ENCODE data around the gene TANGO6. TPM values are rescaled to one million over a fixed set of nuclear protein-coding genes. Genes with fewer than 3 reads are reported as not detected.

The TANGO6 gene
- total and polyA plus RNA-seq, 3 donors from 2014 or later = 23.1 to 41.3 (median 39.4) TPM

DNA sequence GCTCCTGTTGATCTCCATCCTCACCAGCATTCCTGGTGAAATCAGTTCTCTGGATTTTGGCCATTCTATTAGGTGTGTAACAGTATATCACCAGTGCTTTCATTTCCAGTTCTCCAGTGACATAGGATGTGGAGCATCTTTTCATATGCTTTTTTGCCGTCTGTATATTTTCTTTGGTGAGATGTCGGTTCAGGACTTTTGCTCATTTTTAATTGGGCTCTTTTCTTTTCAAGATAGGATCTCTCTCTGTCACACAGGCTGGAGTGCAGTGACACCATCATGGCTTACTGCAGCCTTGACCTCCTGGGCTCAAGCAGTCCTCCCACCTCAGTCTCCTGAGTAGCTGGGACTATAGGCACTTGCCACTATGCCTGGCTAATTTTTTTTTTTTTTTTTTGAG lies 74.2 kb downstream of the TANGO6 start:
- Histone ChIP-seq H3K9me3 (no peaks in the 10 kb centered on the region), H3K27me3 (no peaks in the 10 kb centered on the region), H3K27ac (no peak overlapping the region), H3K36me3 (ENCODE audit: low read depth, missing control alignments) (no peaks in the 10 kb centered on the region), H3K4me1 (no peaks in the 10 kb centered on the region), H3K4me3 (no peak overlapping the region)
- intact Hi-C loops (cut with DNase I; ENCODE audit: low total_unique reads) = no loop called here
- no peak for DNase-seq
- TF ChIP-seq, protein P1, sequence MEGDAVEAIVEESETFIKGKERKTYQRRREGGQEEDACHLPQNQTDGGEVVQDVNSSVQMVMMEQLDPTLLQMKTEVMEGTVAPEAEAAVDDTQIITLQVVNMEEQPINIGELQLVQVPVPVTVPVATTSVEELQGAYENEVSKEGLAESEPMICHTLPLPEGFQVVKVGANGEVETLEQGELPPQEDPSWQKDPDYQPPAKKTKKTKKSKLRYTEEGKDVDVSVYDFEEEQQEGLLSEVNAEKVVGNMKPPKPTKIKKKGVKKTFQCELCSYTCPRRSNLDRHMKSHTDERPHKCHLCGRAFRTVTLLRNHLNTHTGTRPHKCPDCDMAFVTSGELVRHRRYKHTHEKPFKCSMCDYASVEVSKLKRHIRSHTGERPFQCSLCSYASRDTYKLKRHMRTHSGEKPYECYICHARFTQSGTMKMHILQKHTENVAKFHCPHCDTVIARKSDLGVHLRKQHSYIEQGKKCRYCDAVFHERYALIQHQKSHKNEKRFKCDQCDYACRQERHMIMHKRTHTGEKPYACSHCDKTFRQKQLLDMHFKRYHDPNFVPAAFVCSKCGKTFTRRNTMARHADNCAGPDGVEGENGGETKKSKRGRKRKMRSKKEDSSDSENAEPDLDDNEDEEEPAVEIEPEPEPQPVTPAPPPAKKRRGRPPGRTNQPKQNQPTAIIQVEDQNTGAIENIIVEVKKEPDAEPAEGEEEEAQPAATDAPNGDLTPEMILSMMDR (IDR thresholded peaks at IDR 0.05) = no peak
- TF ChIP-seq POLR2A (IDR thresholded peaks at IDR 0.05) = no peak
- 86 to 98% methylated on average over 2 of the region's 2 CpGs for whole genome bisulfite sequencing, 2 donors

DNA sequence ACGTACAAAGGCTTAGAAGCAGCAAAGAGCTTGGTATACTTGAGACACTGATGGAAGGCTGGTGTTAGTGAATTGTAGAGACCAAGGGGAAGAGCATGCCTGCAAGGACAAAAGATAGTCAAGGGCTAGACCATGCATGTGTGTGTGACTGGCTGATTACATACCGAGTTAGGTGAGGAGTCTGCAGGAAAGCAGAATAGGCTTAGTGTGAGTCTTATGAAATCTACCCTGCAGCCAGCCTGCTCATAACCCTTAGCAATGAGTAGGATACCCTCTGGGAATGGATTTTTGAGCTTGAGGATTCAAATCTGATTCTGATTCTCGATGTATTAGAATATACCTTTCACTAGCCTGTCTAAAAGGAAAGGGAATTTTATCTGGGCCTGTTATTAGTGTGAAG lies 77.0 kb downstream of the TANGO6 start:
- TF ChIP-seq, protein P1 (IDR thresholded peaks at IDR 0.05) = no peak
- TF ChIP-seq POLR2A (IDR thresholded peaks at IDR 0.05) = no peak
- intact Hi-C loops (cut with DNase I; ENCODE audit: low total_unique reads) = no loop called here
- Histone ChIP-seq H3K9me3 (no peaks in the 10 kb centered on the region), H3K4me3 (no peak overlapping the region), H3K27me3 (no peaks in the 10 kb centered on the region), H3K4me1 (no peaks in the 10 kb centered on the region), H3K36me3 (ENCODE audit: low read depth, missing control alignments) (no peaks in the 10 kb centered on the region), H3K27ac (no peak overlapping the region)
- WGBS, 2 donors = 92 to 97% methylated on average over 3 of the region's 3 CpGs
- no peak for DNase-seq

DNA sequence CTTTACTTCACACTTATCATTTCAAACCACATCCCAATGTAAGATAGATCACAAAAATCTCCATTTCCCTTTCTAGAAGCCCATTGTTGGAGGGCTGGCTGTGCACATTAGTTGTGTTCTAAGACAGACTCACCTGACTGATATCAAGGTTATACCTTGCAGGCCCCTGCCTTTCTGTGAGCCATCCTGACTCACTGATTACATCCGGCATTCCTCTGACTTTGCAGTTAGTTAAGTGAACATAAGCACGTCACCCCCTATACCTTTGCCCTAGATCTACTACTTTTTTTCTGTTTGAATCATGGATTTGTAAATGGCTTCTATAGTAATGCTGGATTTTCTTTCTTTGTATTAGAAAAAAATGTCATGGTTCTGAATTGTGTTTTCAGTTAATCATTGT lies 78.3 kb downstream of the TANGO6 start:
- WGBS, 2 donors = 92 to 93% methylated on average over 2 of the region's 2 CpGs
- Histone ChIP-seq H3K27ac (no peak overlapping the region), H3K27me3 (no peaks in the 10 kb centered on the region), H3K36me3 (ENCODE audit: low read depth, missing control alignments) (no peaks in the 10 kb centered on the region), H3K4me3 (no peak overlapping the region), H3K4me1 (no peaks in the 10 kb centered on the region), H3K9me3 (no peaks in the 10 kb centered on the region)
- TF ChIP-seq POLR2A (IDR thresholded peaks at IDR 0.05) = no peak
- TF ChIP-seq, protein P1 (IDR thresholded peaks at IDR 0.05) = no peak
- no peak for DNase-seq
- intact Hi-C loops (cut with DNase I; ENCODE audit: low total_unique reads) = no loop called here

DNA sequence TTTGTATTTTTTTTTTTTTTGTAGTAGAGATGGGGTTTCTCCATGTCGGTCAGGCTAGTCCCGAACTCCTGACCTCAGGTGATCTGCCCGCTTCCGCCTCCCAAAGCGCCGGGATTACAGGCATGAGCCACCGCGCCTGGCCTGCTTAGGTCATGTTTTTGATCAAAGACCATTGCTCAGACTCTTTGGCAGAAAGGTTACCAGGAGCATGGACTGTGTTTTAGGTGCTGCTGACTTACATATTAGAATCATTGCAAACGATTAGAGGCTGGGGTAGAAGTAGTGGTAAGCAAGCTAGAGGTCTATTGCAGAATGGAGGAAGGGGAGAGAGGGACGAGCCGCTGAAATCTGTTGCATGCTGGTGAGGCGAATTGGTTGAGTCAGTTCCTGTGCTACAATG lies 79.8 kb downstream of the TANGO6 start:
- no peak for TF ChIP-seq POLR2A (IDR thresholded peaks at IDR 0.05)
- TF ChIP-seq, protein P1 (IDR thresholded peaks at IDR 0.05) = no peak
- intact Hi-C loops (cut with DNase I; ENCODE audit: low total_unique reads) = no loop called here
- Histone ChIP-seq H3K9me3 (no peaks in the 10 kb centered on the region), H3K36me3 (ENCODE audit: low read depth, missing control alignments) (no peaks in the 10 kb centered on the region), H3K4me3 (no peak overlapping the region), H3K27me3 (no peaks in the 10 kb centered on the region), H3K4me1 (no peaks in the 10 kb centered on the region), H3K27ac (no peak overlapping the region)
- no peak for DNase-seq
- 94 to 98% methylated on average over 12 of the region's 12 CpGs for WGBS, 2 donors

DNA sequence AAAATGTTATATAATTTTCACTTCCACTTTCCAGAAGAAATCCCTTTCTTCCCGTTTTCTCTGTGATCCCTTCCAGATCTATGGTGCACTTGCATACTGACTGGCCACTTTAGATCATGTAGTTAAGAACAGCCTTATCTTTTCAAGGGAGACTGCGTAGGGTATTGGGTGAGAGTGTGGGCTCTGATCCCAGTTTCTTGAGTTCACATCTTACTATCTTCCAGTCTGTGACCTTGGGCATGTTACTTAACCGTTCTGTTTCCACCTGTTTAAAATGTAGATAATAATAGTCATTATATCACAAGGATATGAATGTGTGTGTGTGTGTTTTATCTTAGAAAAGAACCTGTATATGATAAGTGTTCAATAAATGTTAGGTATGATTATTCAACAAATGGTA lies 83.7 kb downstream of the TANGO6 start:
- no peaks in the 10 kb centered on the region for H3K9me3 ChIP-seq
- intact Hi-C loops (cut with DNase I; ENCODE audit: low total_unique reads) = no loop called here
- no peak for DNase-seq
- 43 to 61% methylated on average over 3 of the region's 3 CpGs for WGBS, 2 donors
- H3K4me1 ChIP-seq = no peaks in the 10 kb centered on the region
- no peak for TF ChIP-seq POLR2A (IDR thresholded peaks at IDR 0.05)
- TF ChIP-seq, protein P1 (IDR thresholded peaks at IDR 0.05) = no peak
- H3K27ac ChIP-seq = no peak overlapping the region
- no peaks in the 10 kb centered on the region for H3K36me3 ChIP-seq (ENCODE audit: low read depth, missing control alignments)
- no peak overlapping the region for H3K4me3 ChIP-seq
- no peaks in the 10 kb centered on the region for H3K27me3 ChIP-seq
